ENCODE data around the gene STRAP.

The STRAP gene

DNA sequence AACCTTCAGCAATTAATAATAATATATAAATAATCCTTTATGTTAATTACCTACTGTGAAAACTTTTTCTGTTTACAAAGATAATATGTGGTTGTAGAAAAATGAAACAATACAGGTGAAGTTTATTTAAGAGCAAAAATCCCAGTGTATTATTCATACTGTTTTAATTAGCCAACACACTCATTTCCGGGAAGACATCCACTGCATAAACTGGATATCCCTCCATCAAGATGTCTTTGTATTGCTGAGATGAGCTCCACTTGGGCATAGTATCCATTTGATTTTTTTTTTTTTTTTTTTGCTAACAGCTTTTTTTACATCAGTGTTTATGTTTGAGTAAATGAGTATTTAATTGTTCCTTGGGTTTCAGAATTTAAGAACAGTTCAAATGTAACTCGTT, 15.2 kb downstream of the STRAP start:
- no peak for TF ChIP-seq SIN3A (IDR thresholded peaks at IDR 0.05; ENCODE audit: borderline replicate concordance, insufficient read depth, low read length)
- TF ChIP-seq FOXP2 (optimal IDR thresholded peaks at IDR 0.05; ENCODE audit: borderline replicate concordance, extremely low read depth, extremely low read length, insufficient read depth), result no peak
- no peak for TF ChIP-seq POLR2AphosphoS5 (IDR thresholded peaks at IDR 0.05; ENCODE audit: low read depth, low read length)
- TF ChIP-seq, protein P1, sequence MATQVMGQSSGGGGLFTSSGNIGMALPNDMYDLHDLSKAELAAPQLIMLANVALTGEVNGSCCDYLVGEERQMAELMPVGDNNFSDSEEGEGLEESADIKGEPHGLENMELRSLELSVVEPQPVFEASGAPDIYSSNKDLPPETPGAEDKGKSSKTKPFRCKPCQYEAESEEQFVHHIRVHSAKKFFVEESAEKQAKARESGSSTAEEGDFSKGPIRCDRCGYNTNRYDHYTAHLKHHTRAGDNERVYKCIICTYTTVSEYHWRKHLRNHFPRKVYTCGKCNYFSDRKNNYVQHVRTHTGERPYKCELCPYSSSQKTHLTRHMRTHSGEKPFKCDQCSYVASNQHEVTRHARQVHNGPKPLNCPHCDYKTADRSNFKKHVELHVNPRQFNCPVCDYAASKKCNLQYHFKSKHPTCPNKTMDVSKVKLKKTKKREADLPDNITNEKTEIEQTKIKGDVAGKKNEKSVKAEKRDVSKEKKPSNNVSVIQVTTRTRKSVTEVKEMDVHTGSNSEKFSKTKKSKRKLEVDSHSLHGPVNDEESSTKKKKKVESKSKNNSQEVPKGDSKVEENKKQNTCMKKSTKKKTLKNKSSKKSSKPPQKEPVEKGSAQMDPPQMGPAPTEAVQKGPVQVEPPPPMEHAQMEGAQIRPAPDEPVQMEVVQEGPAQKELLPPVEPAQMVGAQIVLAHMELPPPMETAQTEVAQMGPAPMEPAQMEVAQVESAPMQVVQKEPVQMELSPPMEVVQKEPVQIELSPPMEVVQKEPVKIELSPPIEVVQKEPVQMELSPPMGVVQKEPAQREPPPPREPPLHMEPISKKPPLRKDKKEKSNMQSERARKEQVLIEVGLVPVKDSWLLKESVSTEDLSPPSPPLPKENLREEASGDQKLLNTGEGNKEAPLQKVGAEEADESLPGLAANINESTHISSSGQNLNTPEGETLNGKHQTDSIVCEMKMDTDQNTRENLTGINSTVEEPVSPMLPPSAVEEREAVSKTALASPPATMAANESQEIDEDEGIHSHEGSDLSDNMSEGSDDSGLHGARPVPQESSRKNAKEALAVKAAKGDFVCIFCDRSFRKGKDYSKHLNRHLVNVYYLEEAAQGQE (IDR thresholded peaks at IDR 0.05; ENCODE audit: insufficient read depth in 1 of 2, low read depth in 2 of 2, low read length in 2 of 2), result no peak
- no peak for TF ChIP-seq TAF1 (IDR thresholded peaks at IDR 0.05; ENCODE audit: borderline replicate concordance, insufficient read depth, low read length)

DNA sequence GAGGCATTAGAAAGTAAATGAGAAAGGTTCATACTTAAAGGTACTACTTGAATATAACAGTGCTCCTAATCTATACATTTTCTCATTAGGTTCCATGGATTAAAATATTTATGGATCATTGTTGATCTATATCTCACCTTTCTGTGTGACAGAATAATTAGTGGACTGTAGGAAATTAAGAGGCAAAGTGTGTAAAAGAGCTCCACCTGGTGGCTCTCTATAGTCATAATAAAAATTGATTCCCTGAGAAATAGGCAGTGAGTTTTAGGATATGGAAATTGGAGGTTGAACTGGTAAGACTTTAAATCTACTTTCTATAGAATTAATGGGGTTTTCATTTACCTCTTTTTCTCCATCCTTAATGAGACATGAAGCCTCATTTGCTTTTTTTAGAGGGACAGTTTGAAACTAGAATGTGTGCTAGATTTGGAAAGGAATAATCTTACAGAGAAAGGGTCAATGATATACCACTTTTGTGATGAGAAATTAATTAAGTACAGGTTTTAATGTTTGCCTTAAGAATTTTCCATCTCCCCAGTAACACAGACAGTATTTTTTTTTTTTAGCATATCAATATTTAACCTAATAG, 17.2 kb downstream of the STRAP start:
- no peak for TF ChIP-seq FOXP2 (optimal IDR thresholded peaks at IDR 0.05; ENCODE audit: borderline replicate concordance, extremely low read depth, extremely low read length, insufficient read depth)
- TF ChIP-seq SIN3A (IDR thresholded peaks at IDR 0.05; ENCODE audit: borderline replicate concordance, insufficient read depth, low read length), result no peak
- TF ChIP-seq, protein P1 (IDR thresholded peaks at IDR 0.05; ENCODE audit: insufficient read depth in 1 of 2, low read depth in 2 of 2, low read length in 2 of 2), result no peak
- no peak for TF ChIP-seq POLR2AphosphoS5 (IDR thresholded peaks at IDR 0.05; ENCODE audit: low read depth, low read length)

DNA sequence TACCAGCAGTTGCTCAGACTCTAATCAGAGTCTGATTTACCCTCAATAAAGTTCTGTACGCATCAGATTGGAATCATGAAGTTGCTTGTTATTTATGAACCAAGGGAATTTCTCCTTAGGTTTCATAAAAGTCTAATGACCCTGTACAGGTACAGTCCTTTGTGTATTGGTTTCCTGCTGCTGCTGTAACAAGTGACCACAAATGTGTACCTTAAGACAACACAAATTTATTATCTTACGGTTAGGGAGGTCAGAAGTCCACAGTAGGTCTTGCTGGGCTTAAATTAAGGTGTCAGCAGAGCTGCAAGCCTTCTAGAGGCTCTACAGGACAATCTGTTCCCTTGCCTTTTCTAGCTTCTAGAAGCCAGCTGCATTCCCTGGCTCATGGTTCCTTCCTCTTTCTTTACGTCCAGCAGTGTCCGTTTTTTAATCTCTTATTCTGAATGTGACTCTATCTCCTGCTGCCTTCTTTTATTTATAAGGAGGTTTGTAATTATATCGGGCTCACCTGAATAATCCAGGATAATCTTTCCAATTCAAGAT, 22.3 kb downstream of the STRAP start:
- no peak; the same call in 1 of the 2 replicates for TF ChIP-seq POLR2AphosphoS5 (IDR thresholded peaks at IDR 0.05; ENCODE audit: low read depth, low read length)

DNA sequence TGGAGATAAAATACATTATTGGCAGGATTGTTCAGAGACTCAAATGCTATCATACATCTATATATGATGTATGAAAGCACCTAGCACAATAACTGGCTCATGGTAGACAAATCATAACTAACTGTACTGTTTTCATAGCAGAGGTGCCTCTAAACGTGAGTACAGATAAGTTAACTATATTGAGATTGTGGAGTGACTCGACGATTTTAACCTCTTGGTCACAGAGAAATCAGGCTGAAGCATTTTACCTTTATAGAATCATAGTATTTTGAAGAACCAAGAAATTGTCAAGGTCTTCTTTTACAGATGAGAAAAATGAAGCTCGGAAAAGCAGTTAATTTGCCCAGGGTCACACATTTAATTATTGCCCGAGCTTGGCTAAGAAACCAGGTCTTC, 28.3 kb downstream of the STRAP start:
- TF ChIP-seq, protein P1 (IDR thresholded peaks at IDR 0.05; ENCODE audit: insufficient read depth in 1 of 2, low read depth in 2 of 2, low read length in 2 of 2), result no peak
- TF ChIP-seq POLR2AphosphoS5 (IDR thresholded peaks at IDR 0.05; ENCODE audit: low read depth, low read length) (no peak), SIN3A (IDR thresholded peaks at IDR 0.05; ENCODE audit: borderline replicate concordance, insufficient read depth, low read length) (no peak), FOXP2 (optimal IDR thresholded peaks at IDR 0.05; ENCODE audit: borderline replicate concordance, extremely low read depth, extremely low read length, insufficient read depth) (no peak), TAF1 (IDR thresholded peaks at IDR 0.05; ENCODE audit: borderline replicate concordance, insufficient read depth, low read length) (no peak)

DNA sequence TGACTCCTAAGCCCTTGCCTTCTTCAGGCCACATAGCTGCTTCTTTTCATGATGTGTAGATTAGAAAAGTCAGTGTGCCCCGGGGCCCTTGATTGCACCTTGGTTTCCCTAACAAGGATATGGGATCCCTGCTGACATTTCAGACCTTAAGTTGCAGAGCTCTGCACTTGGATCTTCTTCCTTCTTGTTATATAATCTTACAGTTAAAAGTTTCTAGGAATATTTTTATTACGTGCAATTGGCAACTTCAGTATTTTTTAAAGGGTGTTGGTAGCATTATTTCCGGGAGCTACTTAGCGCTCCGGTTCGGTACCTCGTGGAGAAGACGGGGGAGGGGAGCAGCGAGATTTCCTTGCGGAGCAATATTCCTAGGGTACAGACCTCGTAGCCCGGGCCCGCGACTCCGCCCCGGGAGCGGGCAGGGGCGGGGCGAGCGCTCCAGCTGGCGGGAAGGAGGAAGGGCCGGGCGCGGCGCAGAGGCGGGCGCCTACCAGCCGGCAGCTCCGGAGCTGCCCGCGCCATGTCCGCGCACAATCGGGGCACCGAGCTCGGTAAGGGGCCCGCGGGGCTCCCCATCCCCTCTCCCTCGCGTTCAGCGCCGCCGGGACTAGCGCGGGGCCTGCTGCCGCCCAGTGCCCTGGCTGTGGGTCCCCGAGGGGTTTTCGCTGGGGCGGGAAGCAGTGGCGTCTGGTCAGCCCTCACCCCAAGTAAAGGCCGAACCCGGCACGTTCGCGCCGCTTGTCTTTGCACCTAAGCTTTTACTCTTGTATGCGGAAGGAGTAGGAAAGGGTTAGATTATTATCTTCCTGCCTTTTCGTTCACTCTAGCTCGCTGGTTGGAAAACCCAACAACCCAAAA, 28.9 kb downstream of the STRAP start, which contains the start of gene DERA:
Gene DERA, plus strand, starts transcription at position 469 of the 858 bp plus-strand sequence. Its CDS starts 52 bp downstream, at position 521.
- TF ChIP-seq POLR2AphosphoS5 (IDR thresholded peaks at IDR 0.05; ENCODE audit: low read depth, low read length), result peak; percentile 68
- TF ChIP-seq, protein P1 (IDR thresholded peaks at IDR 0.05; ENCODE audit: insufficient read depth in 1 of 2, low read depth in 2 of 2, low read length in 2 of 2), result no peak
- no peak; the same call in 1 of the 2 replicates for TF ChIP-seq SIN3A (IDR thresholded peaks at IDR 0.05; ENCODE audit: borderline replicate concordance, insufficient read depth, low read length)
- TF ChIP-seq FOXP2 (optimal IDR thresholded peaks at IDR 0.05; ENCODE audit: borderline replicate concordance, extremely low read depth, extremely low read length, insufficient read depth), result no peak
- peak; percentile 54; the same call in 1 of the 2 replicates for TF ChIP-seq TAF1 (IDR thresholded peaks at IDR 0.05; ENCODE audit: borderline replicate concordance, insufficient read depth, low read length)
